Esophagus squamous epithelium (tissue), 4 donors: ENCODE measurements around the gene DCTN4.

ENCODE experiments used
- CTCF ChIP-seq, 6 experiments: fragments of 450-650 bp in 4 of 6; fragments of 200-600 bp in 2 of 6; sonication (generic) in 2 of 6; IDR thresholded peaks; one replicate each; pipeline ENCODE4 v1.5.1; 2016 to 2019; ENCODE audit warnings: antibody characterized with exemption in 6 of 6, mild to moderate bottlenecking in 4 of 6, moderate library complexity in 4 of 6
- POLR2A ChIP-seq, 4 donors: fragments of 450-650 bp; IDR thresholded peaks; one replicate each; pipeline ENCODE4 v1.6.1; 2017; ENCODE audit warnings: antibody characterized with exemption in 4 of 4, mild to moderate bottlenecking in 4 of 4, moderate library complexity in 3 of 4

- TF ChIP-seq CTCF (IDR thresholded peaks at IDR 0.05) (no peak), POLR2A (IDR thresholded peaks at IDR 0.05) (no peak)
Measured at GRCh38 chr5:150765799-150766169, 7.0 kb upstream of the DCTN4 start.
